Bone marrow (tissue), 2 donors: ENCODE data around the gene LPIN1.

ENCODE experiments used
- DNase-seq, 2 donors: peaks; one replicate each; lab custom pipeline; 2025; lab: John Stamatoyannopoulos, UW

LPIN1 gene

DNA sequence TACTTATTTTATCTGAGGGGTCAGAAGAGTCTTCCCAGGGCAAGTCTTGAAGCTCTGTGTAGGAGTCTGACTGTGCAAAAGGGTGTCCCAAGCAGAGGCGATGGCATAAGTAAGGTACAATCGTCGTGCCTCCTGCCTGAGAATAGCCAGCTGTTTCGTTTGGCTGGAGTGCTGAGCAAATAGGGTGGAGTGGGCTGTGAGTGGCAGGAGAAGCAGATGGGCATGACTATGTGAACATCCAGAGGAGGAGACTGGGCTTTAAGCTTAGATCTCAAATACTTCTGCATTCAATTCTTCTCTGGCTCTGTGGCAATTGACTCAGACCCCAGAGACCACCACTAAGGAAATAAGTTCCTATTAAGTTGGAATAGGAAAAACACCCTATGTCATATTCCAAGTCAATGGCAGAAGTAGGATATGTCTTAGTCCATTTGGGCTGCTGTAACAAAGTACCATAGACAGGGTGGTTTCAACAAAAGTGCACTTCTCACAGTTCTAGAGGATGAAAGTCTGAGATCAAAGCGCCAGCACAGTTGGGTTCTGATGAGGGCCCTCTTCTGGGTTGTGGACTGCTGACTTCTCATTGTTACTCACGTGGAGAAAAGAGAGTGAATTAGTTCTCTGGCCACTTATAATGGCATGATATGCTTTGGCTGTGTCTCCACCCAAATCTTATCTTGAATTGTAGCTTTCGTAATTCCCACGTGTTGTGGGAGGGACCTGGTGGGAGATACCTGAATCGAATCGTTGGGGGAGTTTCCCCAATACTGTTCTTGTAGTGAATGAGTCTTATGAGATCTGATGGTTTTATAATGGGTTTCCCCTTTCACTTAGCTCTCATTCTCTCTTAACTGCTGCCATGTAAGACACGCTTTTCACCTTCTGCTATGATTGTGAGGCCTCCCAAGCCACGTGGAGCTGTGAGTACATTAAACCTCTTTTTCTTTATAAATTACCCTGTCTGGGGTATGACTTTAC, 120.2 kb downstream of the LPIN1 start:
- DNase-seq: no peak

DNA sequence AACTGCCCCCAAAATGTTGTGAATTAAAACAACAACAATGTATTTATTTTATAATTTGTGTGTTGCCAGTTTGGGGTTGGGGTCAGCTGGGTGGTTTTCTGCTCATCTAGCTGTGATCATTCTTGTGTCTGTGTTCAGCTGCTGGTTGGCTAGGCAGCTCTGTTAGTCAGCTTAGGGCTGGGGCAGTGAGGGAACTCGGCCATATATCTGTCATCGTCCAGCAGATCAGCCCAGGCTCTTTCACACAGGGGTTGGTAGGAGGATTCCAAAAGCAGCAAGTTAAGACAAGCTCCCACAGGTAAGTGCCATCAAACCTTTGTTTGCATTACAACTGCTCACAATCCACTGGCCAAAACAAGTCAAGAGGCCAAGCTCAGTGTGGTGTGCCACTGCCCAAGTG, 121.5 kb downstream of the LPIN1 start:
- DNase-seq: no peak

- no peak for DNase-seq
Observed at GRCh38 chr2:11869391-11869991, 123.1 kb downstream of the LPIN1 start.

DNA sequence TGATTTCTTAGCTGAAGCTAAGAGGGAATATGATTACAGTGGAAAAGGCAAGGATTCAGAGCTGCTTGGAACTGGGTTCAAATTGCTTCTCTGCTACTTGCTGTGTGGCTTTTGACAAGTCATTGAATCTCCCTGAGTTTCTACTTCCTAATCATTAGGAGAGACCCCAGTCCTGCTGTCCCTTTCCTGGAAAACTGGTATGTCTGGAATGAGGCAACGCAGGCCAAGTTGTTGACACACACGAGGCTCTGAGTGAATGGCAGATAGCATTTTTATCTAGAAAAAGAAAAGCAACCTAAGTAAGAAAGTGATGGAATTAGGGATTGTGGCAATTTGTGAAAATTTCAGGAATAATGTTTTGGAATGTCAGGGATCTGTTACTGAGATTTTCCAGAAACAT, 123.6 kb downstream of the LPIN1 start:
- no peak for DNase-seq

GRCh38 chr2:11870584-11870983, 124.2 kb downstream of the LPIN1 start:
- no peak for DNase-seq

DNA sequence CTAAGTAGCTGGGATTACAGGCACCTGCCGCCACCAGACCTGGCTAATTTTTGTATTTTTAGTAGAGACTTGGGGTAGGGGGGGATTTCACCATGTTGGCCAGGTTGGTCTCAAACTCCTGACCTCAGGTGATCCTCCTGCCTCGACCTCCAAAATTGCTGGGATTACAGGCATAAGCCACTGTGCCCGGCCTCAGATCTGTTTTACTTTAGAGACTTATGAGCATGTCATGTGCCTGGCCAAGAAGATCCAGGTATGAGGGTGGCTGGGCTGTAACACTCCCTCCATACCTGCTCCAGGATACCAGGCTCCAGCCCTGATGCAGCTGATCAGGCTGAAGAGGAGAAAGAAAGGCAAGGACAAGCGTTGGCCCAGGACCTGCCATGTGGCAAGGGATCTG, 125.0 kb downstream of the LPIN1 start:
- DNase-seq: no peak

DNA sequence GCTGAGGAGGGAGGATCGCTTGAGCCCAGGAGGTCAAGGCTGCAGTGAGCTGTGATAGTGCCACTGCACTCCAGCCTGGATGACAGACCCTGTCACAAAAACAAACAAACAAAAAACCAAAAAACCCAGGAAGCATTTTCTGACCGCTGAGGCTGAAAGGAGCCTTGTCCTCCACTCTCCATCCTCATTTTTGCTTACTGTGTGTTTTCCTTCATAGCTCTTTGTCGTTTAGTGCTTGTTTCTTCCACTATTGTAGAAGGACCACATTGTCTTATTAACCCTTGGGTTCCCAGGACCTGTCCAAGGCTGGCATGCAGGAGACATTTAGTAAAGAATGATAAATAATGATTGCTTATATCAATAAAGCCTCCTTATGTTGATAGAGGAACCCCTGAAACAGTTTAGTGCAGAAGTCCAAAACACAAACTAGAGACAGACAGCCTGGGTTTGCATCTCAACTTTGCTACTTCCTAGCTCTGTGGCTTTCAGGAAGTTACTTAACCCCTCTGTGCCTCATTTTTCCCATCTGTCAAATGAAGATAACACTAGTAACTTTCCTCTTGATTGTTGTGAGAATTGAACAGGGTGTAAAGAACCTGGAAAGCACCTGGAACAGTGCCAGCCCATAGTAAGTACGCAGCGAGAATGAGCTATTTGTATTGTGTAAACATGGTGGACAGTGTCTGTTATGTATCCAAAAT, 126.0 kb downstream of the LPIN1 start:
- no peak for DNase-seq

- DNase-seq: no peak
Observed at GRCh38 chr2:11872948-11873269, 126.5 kb downstream of the LPIN1 start.

DNA sequence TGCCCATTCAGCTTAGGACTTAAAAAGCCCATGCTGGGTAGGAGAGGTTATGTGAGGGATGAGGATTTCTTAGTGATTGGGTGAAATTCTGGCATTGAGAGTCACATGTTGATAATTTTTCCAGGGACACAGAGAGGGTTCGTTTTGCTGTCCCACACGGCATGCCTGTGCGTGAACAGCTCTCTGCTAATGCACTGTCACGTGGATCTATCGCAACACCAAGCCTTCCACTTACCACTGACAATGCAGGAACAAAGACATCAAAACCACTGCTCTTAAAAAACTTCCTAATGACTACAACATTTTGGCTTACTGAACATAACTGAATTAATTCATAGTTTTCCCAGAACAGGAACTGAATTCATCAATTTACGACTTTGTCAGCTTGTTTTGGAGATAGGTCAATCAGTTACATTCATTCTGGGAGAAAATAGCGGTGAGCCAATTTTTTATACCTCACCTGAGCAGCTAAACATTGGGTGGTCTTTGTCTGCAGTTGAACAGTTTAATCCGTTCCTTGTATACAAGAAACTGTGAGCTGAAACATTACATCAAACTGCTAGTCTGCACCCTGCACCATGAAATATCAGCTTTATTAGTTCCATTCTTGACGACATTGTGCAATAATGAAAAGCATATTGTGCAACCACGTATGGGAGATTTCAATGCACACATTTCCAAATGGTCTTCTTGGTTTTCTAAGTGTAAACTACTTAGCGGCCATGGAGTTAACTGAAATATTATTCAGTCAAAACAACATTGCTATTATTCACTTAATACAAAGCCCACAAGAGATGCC, 127.1 kb downstream of the LPIN1 start:
- no peak for DNase-seq

DNA sequence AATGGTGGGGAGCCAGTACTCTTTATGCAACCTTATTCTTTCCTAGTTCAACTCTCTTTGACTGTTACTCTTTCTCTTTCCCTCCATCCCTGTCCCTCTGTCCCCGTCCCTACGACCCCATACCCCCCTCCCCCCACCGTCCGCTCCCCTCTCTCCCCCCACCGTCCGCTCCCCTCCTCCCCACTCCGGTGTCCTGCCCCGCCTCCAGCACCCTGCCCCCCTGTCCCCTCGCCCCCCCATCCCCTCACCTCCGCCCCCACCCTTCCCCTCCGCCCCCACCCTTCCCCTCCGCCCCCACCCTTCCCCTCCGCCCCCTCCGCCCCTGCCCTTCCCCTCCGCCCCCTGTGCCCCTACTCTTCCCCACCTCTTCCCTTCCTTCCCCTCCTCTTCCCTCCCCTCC, 128.4 kb downstream of the LPIN1 start:
- no peak for DNase-seq

- no peak for DNase-seq
Observed at GRCh38 chr2:11875481-11875880, 129.0 kb downstream of the LPIN1 start.

GRCh38 chr2:11876436-11876835, 130.0 kb downstream of the LPIN1 start:
- DNase-seq: no peak

DNA sequence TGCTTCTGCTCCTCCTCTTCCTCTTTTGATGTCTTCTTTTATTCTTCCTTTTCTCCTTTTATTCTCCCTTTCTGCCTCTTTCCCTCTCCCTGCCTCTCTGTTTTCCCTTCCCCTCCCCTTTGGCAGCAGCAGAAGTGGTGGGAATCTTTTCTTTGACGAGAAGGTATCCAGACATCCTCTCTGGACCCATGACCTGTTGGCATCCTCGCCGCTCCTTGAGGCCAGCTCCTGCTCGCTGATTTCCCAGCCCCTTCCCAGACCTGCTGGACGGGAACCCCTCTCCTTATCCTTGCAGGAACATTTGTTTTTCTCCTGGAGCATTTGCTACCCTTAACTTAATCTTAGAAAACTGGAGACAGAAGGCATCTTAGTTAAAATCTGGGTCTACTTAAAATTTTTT, 130.5 kb downstream of the LPIN1 start:
- DNase-seq: no peak
